SK-N-MC (cell line): ENCODE data around the gene SKA3.

Experiments
- EZH2 ChIP-seq: fragments of 200-600 bp; sonication (generic); IDR thresholded peaks from one replicate; pipeline ENCODE4 v1.6.1; 2017; ENCODE audit warnings: antibody characterized with exemption
- FOXP2 ChIP-seq: optimal IDR thresholded peaks from 2 replicates; pipeline ENCODE3; 2011; ENCODE audit warnings: mild to moderate bottlenecking, moderate library complexity; ENCODE audit not compliant: insufficient read depth; ENCODE audit errors: extremely low read length, control extremely low read depth
- POLR2AphosphoS5 ChIP-seq: IDR thresholded peaks from 2 replicates; pipeline ENCODE4 v1.6.1; 2012; ENCODE audit warnings: mild to moderate bottlenecking, low read depth, low read length, borderline replicate concordance

DNA sequence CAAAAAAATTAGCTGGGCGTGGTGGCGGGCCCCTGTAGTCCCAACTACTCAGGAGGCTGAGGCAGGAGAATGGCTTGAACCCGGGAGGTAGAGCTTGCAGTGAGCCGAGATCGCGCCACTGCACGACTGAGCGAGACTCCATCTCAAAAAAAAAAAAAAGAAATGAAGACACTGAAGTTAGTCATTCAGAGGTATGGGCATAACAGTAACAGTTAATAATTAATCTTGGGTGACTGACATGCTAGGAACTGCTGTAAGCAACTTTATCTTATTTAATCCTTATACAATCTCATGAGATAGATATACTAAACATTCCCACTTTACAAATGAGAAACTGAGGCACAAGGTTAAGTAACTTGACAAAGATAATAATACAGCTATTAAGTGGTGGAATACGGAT is 4.9 kb downstream of the SKA3 start:
- TF ChIP-seq POLR2AphosphoS5 (no peak), FOXP2 (no peak), EZH2 (no peak)
